Osteoblast (primary cell): ENCODE measurements around the gene PTCH2. TPM values are rescaled to one million over a fixed set of nuclear protein-coding genes. Genes with fewer than 3 reads are reported as not detected.
A peak's percentile ranks its signal among the peaks of the same experiment; 100 is the strongest.
"Not testable (repeated sequence)": the region's sequence is repeated elsewhere in the genome, so short reads cannot be mapped to it uniquely, and the experiment has no call there.

Source experiments
- DNase-seq: peaks from one replicate; pipeline ENCODE4 v3.0.0; 2011; ENCODE audit warnings: low spot score, mixed read lengths; ENCODE audit not compliant: insufficient read length; ENCODE audit errors: missing footprints
- H2AFZ ChIP-seq: 2 replicates; pipeline ENCODE4 v1.6.0; 2011; ENCODE audit warnings: mild to moderate bottlenecking, low read length
- H3K27ac ChIP-seq: 2 replicates; pipeline ENCODE4 v1.5.1; 2011; ENCODE audit warnings: mild to moderate bottlenecking, low read depth, low read length, moderate library complexity
- H3K27me3 ChIP-seq: 2 replicates; pipeline ENCODE4 v1.6.0; 2012; ENCODE audit warnings: mild to moderate bottlenecking, control low read depth, inconsistent platforms, low read length, moderate library complexity; ENCODE audit not compliant: insufficient read depth
- H3K36me3 ChIP-seq: 2 replicates; pipeline ENCODE4 v1.5.1; 2011; ENCODE audit warnings: mild to moderate bottlenecking, low read length, control low read depth, moderate library complexity; ENCODE audit not compliant: insufficient read depth
- H3K4me1 ChIP-seq: 2 replicates; pipeline ENCODE4 v1.5.1; 2011; ENCODE audit warnings: mild to moderate bottlenecking, low read length, control low read depth, moderate library complexity; ENCODE audit not compliant: insufficient read depth
- H3K4me2 ChIP-seq: 2 replicates; pipeline ENCODE4 v1.6.0; 2011; ENCODE audit warnings: mild to moderate bottlenecking, low read length; ENCODE audit not compliant: insufficient read depth
- H3K4me3 ChIP-seq: fragments of 200-600 bp; sonication (generic); 3 replicates; pipeline ENCODE4 v1.5.1; 2012; ENCODE audit warnings: mild to moderate bottlenecking, low read length, inconsistent platforms; ENCODE audit not compliant: insufficient read depth
- H3K79me2 ChIP-seq: 2 replicates; pipeline ENCODE4 v1.6.0; 2012; ENCODE audit warnings: mild to moderate bottlenecking, low read length, control low read depth, inconsistent platforms; ENCODE audit not compliant: insufficient read depth
- H3K9me3 ChIP-seq: 2 replicates; pipeline ENCODE4 v1.5.1; 2011; ENCODE audit warnings: low read depth, low read length, control low read depth
- H4K20me1 ChIP-seq: 2 replicates; pipeline ENCODE4 v1.6.0; 2012; ENCODE audit warnings: mild to moderate bottlenecking, low read length, control low read depth; ENCODE audit not compliant: insufficient read depth
- CTCF ChIP-seq: IDR thresholded peaks from 2 replicates; pipeline ENCODE4 v1.5.1; 2011; ENCODE audit warnings: mild to moderate bottlenecking, low read depth, low read length, moderate library complexity; ENCODE audit errors: extremely low read depth
- total RNA-seq: library from RNA; depleted of rRNA; stranded (reverse); fragments of >200 nt; gene quantifications from 2 replicates; pipeline ENCODE4 v1.2.3, GENCODE V29; 2012

Gene PTCH2
- total RNA-seq, 1 donor = 0.36 TPM

- H2AFZ ChIP-seq = no peak overlapping the region
- peak; percentile 38 for DNase-seq
- H3K27ac ChIP-seq = no peak overlapping the region
- no peaks in the 10 kb centered on the region for H3K9me3 ChIP-seq
- TF ChIP-seq CTCF = no peak
- H3K4me3 ChIP-seq = no peak overlapping the region
- no peaks in the 10 kb centered on the region for H3K79me2 ChIP-seq
- H3K4me2 ChIP-seq = no peak overlapping the region
- H4K20me1 ChIP-seq = no peaks in the 10 kb centered on the region
- no peaks in the 10 kb centered on the region for H3K36me3 ChIP-seq
- H3K4me1 ChIP-seq = no peaks in the 10 kb centered on the region
- no peaks in the 10 kb centered on the region for H3K27me3 ChIP-seq
Observed at GRCh38 chr1:44827197-44828002, 15.7 kb downstream of the PTCH2 start.

GRCh38 chr1:44826375-44827196 lies 16.5 kb downstream of the PTCH2 start:
- no peak overlapping the region for H2AFZ ChIP-seq
- no peak for TF ChIP-seq CTCF

GRCh38 chr1:44824392-44824791 lies 18.7 kb downstream of the PTCH2 start:
- not testable (repeated sequence) for H3K4me1 ChIP-seq, H3K27me3 ChIP-seq, H3K79me2 ChIP-seq, H3K27ac ChIP-seq, H4K20me1 ChIP-seq, H3K4me2 ChIP-seq, H3K36me3 ChIP-seq, DNase-seq, H3K9me3 ChIP-seq, H2AFZ ChIP-seq, H3K4me3 ChIP-seq

More at GRCh38 chr1:44826375-44827196, 16.5 kb downstream of the PTCH2 start:
- Histone ChIP-seq H4K20me1 (no peaks in the 10 kb centered on the region), H3K9me3 (no peaks in the 10 kb centered on the region), H3K4me1 (no peaks in the 10 kb centered on the region), H3K27me3 (no peaks in the 10 kb centered on the region), H3K36me3 (no peaks in the 10 kb centered on the region), H3K79me2 (no peaks in the 10 kb centered on the region), H3K4me2 (no peak overlapping the region), H3K27ac (no peak overlapping the region), H3K4me3 (no peak overlapping the region)
- DNase-seq = peak; percentile 76

- no peaks in the 10 kb centered on the region for H3K27me3 ChIP-seq
- H4K20me1 ChIP-seq = no peaks in the 10 kb centered on the region
- no peak overlapping the region for H3K4me2 ChIP-seq
- no peak for DNase-seq
- H3K4me3 ChIP-seq = no peak overlapping the region
- no peak overlapping the region for H3K27ac ChIP-seq
- H3K36me3 ChIP-seq = no peaks in the 10 kb centered on the region
- no peaks in the 10 kb centered on the region for H3K9me3 ChIP-seq
- H3K79me2 ChIP-seq = no peaks in the 10 kb centered on the region
- peaks cover 10% of the 10 kb centered on the region for H3K4me1 ChIP-seq
- TF ChIP-seq CTCF = no peak
- no peak overlapping the region for H2AFZ ChIP-seq
Observed at GRCh38 chr1:44822981-44823451, 20.0 kb downstream of the PTCH2 start.
